Measurements from ENCODE around the gene HLA-DRA.

GRCh38 chr6:32449088-32449736 is 9.5 kb downstream of the HLA-DRA start:
- TF ChIP-seq POLR2A (conservative IDR thresholded peaks at IDR 0.05) (no peak), ZNF197 (CRISPR knock-in tag; IDR thresholded peaks at IDR 0.05; ENCODE audit: low read depth) (no peak), ZBTB1 (CRISPR knock-in tag; IDR thresholded peaks at IDR 0.05; ENCODE audit: borderline replicate concordance, low read depth) (no peak), RBFOX2 (IDR thresholded peaks at IDR 0.05; ENCODE audit: low read depth, low read length) (no peak), THAP7 (CRISPR knock-in tag; IDR thresholded peaks at IDR 0.05) (no peak), SMAD1 (IDR thresholded peaks at IDR 0.05; ENCODE audit: low read depth, low read length, partially characterized antibody) (no peak), ZC3H11A (IDR thresholded peaks at IDR 0.05; ENCODE audit: low read depth, low read length) (no peak), RBM14 (IDR thresholded peaks at IDR 0.05; ENCODE audit: borderline replicate concordance, insufficient read depth, low read depth, low read length) (no peak), ZNF41 (CRISPR knock-in tag; conservative IDR thresholded peaks at IDR 0.05) (no peak), KDM1A (IDR thresholded peaks at IDR 0.05) (no peak), STAG1 (CRISPR knock-in tag; IDR thresholded peaks at IDR 0.05; ENCODE audit: borderline replicate concordance) (no peak), POLR2AphosphoS5 (IDR thresholded peaks at IDR 0.05; ENCODE audit: control insufficient read depth, insufficient read depth, low read depth, low read length) (no peak), ZBTB2 (IDR thresholded peaks at IDR 0.05) (no peak), ATF3 (IDR thresholded peaks at IDR 0.05) (no peak), ATF3 (CRISPR knock-in tag; conservative IDR thresholded peaks at IDR 0.05) (no peak)
